ENCODE measurements around the gene ANKRD9. TPM values are rescaled to one million over a fixed set of nuclear protein-coding genes. Genes with fewer than 3 reads are reported as not detected.

ANKRD9 gene
- total and polyA plus RNA-seq, 10 of the 15 experiments (the other 5 are each of a cell fraction or from before 2014, with no cell fraction given): 0.03 to 3.6 (median 0.49) TPM

DNA sequence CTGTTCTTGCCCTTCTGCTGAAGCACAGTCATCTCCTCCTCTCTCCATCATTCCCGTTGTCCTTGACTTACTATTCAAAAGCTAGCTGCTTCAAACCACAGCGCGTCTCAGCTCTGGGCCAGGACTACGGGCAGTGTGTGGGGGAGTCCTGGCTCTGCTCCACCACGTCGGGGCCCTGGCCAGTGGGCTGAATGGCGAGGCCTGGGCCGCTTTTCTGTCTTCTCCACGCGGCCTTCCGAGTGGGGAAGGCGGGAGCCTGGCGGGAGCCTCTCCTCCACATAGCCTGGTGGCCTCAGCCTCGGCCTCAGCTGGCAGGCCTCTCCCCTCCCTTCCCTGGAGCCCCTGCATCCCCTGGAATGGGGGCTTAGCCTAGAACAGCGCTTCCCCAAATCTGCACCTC is 16.5 kb downstream of the ANKRD9 start (continued):
- no peak for TF ChIP-seq HDAC6 (IDR thresholded peaks at IDR 0.05; ENCODE audit: unreplicated experiment)
- TF ChIP-seq SPI1 (IDR thresholded peaks at IDR 0.05; ENCODE audit: borderline replicate concordance, insufficient read depth, low read depth, low read length): no peak
- TF ChIP-seq STAT1 (conservative IDR thresholded peaks at IDR 0.05): no peak
- no peak for TF ChIP-seq SMAD1 (IDR thresholded peaks at IDR 0.05; ENCODE audit: low read depth, partially characterized antibody)
- no peak for TF ChIP-seq SUPT20H (IDR thresholded peaks at IDR 0.05; ENCODE audit: borderline replicate concordance, control insufficient read depth, low read depth, low read length)
- TF ChIP-seq WRNIP1 (IDR thresholded peaks at IDR 0.05; ENCODE audit: borderline replicate concordance, low read depth, low read length): no peak
- TF ChIP-seq ZNF687 (IDR thresholded peaks at IDR 0.05): no peak
- TF ChIP-seq, protein P1, sequence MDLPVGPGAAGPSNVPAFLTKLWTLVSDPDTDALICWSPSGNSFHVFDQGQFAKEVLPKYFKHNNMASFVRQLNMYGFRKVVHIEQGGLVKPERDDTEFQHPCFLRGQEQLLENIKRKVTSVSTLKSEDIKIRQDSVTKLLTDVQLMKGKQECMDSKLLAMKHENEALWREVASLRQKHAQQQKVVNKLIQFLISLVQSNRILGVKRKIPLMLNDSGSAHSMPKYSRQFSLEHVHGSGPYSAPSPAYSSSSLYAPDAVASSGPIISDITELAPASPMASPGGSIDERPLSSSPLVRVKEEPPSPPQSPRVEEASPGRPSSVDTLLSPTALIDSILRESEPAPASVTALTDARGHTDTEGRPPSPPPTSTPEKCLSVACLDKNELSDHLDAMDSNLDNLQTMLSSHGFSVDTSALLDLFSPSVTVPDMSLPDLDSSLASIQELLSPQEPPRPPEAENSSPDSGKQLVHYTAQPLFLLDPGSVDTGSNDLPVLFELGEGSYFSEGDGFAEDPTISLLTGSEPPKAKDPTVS (IDR thresholded peaks at IDR 0.05; ENCODE audit: low read depth, low read length): no peak
- TF ChIP-seq REST (IDR thresholded peaks at IDR 0.05; ENCODE audit: low read depth, low read length): no peak
- TF ChIP-seq ESRRA (IDR thresholded peaks at IDR 0.05; ENCODE audit: low read length): no peak
- TF ChIP-seq HDAC2 (IDR thresholded peaks at IDR 0.05): no peak

All from GM12878 (cell line).